ENCODE results near the gene UQCR10.
"Not testable (repeated sequence)": the region's sequence is repeated elsewhere in the genome, so short reads cannot be mapped to it uniquely, and the experiment has no call there.

Gene UQCR10

DNA sequence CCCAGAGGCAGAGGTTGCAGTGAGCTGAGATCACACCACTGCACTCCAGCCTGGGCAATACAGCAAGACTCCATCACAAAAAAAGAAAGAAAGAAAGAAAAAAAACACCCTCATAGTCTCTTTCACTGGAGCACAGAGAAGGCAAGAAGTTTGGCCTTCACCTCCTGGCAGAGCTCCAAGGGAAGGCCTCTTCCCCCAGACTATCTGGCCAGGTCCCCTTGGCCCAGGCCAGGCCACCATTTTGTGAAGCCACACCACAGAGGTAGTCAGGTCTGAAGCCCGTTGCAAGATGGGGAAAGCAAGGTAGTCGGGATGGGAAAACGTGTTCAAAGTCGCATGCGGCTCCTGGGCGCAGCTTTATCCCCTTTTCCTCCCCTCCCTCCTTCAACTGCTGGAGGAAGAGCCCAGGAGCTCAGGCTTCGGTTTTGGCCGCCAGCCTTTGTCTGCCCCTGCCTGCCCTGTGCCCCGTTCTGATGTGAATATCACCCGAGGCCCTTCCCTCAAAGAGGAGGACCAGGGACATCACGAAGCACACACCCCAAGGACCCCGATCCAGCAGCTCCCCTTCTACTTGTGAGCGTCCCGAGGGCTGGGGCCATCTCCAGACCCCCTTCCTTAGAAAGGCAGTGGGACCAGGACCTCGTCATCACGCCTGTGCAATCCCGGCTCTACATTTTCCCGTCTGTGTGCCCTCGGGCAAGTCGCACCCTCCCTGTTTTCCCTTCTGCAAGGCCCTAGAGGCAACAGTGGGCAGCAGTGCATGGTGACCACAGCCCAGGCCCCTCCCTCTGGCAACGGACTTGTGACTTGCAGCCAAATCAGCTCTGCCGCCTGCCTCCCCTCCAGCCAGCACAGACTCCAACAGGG is 29.7 kb upstream of the UQCR10 start:
- DNase-seq, result no peak

DNA sequence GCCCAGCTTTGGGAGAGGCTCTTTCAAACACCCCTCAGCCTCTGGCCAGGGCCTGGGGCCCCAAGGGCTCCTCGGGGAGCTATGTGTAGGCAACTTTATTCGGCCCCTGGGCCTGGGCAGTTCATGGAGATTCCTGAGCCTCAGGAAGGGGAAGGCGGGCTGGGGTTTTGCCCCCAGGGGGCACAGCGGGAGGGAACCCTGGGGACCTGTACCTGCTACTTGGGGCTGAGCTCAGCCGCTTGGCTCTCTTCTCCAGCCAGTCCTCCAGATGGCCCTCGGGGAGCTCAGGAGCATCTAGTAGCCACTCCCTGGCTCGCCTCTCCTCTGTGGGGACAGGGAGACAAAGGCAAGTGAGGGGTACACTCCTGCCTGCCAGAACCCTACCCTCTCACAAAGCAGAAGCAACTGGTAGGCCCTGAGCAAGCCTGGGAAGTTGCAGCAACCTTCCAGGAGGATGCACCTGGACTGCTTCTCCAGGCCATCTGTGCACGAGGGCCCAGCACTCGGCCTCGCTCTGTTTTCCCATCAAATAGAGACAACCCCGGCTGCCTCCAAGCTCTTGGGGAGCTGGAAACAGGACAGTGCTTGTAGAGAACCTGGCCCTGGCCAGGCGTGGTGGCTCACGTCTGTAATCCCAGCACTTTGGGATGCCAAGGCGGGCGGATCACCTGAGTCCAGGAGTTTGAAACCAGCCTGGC is 28.9 kb upstream of the UQCR10 start:
- DNase-seq, result no peak

DNA sequence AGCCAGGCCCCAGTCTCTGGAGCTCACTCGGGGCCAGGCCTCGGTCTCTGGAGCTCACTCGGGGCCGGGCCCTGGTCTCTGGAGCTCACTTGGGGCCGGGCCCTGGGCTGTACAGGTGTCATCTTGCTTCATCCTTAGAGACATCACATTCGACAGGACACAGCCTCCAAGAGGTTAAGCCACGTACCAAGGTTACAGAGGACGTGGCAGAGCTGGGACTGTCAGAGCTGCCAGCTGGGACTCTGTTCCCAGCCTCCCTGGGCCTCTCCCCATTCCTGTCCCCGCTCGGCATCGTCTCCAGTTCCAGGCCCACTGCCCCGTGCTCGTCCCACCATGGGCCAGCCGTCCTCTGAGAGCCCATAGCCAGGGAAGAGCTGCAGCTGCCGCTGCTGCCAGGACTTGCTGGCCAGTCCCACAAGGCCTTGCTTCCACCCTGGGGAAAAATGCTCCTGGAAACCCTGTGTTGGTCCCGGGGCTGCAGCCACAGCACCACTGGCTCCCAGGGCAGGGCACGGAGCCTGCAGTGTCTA is 27.8 kb upstream of the UQCR10 start:
- DNase-seq, result no peak

DNA sequence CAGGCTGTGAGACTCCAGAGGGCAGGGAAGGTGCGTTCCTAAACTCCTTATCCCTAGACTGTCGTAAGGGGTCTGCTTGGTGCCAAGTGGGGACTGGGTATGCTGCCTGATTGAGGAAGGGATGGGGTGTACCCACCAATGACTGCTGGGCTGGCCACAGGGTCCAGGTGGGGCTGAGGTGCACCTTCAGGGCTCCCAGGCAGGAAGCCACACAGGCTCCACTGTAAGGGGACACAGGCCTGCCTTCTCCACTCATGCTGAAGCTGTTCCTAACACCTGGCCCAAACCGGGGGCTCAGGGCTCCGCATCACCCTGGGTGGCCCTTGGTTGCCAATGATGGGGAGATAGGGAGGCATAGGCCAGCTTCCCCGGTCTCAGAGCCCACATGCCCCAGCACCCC is 27.0 kb upstream of the UQCR10 start:
- no peak for DNase-seq

DNA sequence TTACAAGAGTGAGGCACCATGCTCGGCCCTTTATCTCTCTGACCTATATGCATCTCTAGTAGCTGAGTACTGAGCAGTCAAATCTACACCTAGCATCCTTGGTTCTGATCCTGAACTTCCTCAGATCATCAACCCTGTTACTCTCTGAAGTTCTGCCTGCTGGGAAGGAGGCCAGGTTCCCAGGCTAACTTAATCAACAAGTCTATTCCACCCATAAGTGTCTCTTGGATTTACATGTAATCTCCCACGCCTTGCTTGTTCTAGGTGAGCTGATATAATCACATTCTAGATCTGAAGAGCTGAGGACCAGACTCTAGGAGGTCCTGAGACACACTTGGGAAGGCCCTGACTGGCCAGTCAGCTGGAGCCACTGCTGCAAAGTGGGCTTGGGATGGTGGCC is 25.2 kb upstream of the UQCR10 start:
- DNase-seq, result no peak

DNA sequence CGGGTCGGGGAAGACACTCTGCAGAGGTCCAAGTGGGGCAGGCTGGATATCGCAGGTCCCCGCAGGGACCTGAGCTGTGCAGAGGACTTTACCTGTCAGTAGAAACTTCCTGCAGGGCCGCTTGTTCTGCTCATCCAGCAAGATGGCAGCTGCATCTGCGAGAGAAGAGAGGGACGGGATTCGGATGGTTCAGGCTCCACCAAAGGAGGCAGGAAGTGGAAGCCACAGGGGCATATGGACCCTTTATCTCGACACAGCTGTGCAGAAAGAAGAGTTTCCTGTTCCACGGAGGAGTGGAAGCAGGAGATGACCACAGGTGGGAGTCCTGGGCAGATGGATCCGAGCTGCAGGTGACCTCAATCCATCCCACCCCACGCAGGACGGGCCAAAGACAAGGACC is 24.8 kb upstream of the UQCR10 start:
- no peak for DNase-seq

DNA sequence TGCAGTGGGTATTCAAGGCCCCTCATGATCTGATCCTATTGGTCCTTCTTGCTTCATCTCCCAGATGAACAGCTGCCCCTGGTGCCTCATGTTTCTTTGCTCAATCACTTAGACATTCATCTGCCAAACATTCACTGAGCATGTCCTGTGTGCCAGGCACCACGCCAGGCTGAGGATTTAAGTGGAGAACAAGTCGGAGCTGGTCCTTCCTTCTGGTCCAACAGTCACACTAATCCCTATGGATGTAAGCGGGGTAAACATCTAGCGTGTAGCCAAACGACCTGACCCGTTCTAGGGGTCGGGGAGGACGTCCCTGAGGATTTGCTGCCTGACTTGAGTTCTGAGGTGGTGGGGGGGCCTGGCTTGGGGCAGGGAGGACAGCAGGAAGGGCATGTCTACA is 22.3 kb upstream of the UQCR10 start:
- peak in 1 of 2 experiments; percentile 26 for DNase-seq

DNA sequence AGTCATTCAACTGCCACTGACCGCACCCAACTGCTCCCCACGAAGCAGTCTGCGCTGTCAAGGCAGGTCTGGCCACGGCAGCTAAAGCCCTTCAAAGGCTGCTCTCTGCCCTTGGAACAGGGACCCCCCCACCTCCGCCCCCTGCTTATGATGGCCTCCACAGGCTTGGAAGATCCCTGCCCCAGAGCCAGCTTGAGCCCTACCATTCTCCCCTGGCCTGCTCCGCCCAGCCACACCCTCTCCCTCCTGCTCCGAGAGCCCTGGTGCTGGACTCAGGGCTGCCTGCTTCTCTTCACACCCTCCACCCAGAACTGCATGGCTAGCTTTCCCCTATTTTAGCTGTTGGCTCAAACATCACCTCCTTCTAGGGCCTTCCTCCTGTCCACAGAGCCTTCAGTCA is 19.3 kb upstream of the UQCR10 start:
- no peak for DNase-seq

DNA sequence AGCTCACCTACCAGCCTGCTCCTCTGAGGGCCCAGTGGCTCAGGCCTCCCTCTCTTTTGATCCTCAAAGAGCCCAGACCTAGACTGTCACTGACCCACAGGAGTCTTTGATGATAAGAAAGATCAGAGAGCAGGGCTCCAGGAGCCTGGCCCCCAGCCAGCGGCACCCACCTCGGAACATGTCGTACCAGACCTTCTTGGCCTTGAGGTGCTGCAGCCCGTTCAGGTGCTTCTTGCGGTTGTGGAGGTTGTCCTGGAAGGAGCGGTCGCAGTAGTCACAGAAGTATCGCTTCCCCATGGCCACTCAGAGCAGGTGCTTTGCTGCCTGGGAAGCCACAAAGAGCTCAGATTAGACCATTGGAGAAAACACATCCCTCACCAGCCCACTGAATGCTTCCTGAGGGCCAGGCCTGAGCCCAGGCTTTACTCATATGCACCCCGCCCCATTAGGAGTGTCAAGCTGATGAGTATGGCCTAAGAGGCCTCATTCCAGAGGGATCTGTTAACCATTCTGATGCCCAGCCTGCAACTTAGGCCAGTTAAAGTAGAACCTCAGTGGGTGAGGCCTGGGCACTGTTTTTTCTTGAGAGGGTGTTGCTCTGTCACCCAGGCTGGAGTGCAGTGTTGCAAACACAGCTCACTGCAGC is 18.8 kb upstream of the UQCR10 start:
- no peak for DNase-seq

DNA sequence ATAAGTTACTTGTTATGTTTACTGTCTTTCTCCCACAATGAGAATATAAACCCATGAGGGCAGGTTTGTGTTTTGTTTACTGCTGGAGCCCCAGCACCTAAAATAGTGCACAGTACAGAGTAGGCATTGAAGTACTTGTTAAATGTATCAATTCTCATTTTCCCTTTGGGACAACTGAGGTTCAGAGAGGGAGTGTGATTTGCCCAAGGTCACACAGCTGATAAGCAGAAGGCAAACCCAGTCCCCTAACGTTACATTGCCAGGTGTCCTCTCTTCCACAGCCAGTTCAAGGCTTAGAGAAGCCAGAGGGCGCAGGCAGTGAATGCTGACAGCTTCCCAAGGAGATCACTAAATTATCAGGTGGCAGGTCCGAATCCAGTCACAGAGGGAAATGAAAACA is 17.1 kb upstream of the UQCR10 start:
- DNase-seq, result no peak

DNA sequence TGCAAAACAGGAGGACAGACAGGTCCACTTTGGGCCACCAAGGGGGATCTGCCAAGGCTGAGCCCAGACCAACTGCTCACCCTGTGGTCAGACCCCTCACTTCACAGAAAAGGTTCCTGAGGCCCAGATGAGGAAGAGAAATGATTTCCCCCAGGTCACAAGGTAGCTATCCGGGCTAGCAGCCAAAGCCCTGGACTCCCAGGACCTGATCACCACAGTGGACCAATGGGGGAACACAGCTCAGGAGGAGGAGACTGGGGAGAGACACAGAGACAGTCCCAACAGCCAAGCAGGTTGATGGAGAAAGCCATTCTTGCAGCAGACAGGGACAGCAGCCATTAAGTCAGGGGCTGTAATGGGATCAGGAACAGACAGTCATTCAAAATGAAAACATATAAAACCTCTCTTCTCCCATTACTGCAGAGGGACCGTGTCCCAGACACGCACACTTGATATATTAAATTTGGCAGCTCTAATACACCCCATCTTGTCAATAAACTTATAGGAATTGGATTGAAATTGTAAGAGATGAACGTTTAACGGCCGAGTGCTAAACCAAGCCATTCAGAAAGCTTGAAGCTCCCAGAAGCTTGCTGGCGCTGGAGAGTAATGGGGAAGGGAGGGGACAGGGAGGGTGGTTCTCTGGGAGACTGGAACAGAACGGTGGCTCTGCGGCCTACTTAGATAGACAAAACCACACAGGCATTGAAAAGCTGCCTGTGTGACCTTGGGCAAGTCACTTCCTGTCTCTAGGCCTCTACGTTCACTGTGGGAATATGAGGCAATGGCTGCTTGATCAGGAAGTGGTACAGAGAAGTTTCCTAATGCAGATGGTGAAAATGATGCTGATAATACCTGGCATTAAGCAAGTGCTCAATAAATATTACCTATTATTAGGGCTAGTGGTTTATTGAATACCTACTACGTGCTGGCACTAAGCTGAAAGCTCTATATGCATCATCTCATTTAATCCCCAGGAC is 16.3 kb upstream of the UQCR10 start:
- no peak for DNase-seq

DNA sequence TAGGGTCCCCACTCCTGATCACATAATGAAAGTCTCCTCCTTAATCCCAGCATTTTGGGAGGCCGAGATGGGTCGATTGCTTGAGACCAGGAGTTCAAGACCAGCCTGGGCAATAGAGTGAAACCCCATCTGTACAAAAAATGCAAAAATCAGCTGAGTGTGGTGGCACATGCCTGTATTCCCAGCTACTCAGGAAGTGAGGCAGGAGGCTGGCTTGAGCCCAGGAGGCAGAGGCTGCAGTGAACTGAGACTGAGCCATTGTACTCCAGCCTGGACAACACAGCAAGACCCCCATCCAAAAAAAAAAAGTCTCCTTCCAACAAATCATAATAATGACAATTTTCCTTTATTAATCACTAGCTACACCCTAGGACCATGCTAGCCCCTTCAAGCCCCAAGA is 15.5 kb upstream of the UQCR10 start:
- DNase-seq, result no peak

DNA sequence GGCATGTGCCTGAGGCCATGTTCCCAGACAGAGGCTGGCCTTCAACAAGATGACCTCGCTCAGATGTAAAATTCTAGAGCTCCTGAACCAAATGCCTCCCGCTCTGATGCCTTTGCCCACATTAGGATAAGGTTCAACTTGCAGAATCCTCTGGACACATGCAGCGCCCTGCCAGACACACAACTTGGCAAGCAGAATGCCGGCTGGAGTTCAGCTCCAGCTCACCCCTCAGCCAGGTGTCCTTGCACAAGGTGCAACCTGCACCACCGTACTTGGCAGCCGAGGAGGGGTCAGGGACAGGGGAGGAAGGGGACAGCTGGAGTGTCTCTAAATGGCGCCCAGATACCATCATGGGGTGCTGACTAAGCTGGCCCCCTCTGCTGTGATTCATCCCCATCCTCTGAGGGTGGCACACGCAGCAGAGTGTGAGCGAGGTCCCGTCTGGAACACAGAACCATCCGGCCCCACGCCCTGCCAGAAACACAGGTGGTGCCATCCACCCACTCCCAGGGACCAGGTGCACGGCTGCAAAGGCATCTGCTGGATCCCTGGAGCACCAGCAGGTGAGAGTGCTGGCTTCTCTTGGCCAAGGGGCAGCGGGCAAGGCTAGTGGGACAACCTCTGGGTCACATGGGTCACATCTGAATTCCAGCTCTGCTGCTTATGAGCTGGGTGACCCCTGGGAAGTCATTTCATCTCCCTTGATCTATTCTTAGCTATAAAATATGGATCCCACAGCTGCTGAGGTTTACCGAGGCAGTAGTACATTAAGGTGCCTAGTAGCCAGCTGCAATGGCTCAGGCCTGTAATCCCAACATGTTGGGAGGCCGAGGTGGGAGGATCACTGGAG is 13.1 kb upstream of the UQCR10 start:
- DNase-seq, result no peak

DNA sequence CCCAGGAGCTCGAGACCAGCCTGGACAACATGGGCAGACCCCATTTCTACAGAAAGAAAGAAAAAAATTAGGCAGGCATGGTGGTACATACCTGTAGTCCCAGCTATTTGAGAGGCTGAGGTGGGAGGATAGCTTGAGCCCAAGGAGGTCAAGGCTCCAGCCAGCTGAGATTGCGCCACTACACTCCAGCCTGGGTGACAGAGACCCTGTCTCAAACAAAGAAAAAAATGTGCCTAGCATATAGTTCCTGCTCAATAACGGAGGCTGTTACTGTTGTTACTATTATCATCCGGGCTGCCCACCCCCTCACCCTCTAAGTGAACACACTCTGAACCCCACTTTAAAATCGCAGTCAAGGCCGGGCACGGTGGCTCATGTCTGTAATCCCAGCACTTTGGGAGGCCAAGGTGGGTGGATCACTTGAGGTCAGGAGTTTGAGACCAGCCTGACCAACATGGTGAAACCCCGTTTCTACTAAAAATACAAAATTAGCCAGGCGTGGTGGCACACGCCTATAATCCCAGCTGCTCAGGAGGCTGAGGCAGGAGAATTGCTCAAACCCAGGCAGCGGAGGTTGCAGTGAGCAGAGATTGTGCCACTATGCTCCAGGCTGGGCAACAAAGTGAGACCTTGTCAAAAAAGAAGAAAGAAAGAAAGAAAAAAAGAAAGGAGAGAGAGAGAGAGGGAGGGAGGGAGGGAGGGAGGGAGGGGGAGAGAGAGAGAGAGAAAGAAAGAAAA is 12.3 kb upstream of the UQCR10 start:
- DNase-seq, result not testable (repeated sequence)

DNA sequence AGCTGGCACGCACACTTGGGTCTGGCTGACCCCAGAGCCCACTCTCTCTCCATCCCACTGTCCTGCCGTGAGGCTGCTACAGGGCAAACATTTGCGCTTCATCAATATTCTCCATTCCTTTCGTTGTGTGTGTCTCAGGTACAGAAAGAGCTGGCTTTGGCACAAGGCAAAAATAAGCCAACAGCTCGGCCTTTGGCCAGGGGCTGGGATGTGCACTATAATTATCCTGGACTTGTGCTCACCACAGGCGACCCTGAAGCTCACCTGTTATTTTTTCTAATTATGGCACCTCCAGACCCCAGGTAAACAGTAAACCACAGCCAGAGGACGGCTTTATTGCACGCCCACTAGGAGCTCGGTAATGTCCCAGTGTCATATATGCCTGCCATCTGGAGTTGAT is 11.3 kb upstream of the UQCR10 start:
- DNase-seq, result no peak

DNA sequence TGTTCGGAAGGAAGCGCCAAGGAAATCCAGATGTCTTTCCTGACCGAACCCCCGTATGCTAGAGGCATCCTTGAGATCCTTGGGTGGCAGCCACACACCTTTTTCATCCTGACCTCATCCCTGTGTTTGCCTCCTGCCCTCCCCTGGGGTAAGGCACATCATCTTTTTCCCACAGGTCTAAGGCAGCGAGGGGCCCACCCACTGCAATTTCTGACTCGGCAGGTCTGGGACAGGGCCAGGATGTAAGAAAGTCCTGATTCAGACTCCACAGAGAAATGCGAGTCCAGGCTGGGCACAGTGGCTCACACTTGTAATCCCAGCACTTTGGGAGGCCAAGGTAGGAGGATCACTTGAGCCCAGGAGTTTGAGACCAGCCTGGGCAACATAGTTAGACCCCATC is 10.8 kb upstream of the UQCR10 start:
- no peak for DNase-seq

DNA sequence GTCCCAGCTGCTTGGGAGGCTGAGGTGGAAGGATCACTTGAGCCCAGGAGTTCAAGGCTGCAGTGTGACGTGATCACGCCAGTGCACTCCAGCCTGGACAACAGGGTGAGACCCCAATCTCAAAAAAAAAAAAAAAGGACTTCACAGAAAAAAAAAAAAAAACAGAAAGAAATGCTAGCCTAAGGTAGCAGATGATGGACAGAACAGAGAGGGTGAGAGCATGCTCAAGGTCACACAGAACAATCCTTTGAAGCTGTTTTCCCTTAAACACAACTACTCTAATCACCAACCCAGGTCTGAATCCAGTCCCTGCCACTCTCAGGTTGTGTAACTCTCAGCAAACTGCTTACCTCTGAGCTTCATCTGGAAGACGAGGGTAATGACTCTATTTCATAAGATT is 10.1 kb upstream of the UQCR10 start:
- DNase-seq, result no peak

DNA sequence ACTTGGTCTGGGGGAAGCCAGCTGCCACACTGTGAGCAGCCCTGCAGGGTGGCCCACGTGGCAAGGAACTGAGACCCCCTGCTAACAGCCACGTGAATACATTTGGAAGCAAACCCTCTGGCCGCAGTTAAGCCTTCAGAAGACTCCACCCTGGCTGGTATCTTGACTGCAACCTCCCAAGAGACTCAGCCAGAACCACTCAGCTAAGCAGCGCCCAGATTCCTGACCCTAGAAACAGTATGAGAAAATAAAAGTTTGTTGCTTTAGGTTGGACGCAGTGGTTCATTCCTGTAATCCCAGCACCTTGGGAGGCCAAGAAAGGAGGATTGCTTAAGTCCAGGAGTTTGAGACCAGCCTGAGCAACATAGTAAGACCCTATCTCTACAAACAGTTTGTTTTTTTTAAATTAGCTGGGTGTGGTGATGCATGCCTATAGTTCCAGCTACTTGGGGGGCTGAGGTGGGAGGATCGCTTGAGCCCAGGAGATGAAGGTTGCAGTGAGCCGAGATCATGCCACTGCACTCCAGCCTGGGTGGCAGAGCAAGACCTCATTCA is 9.0 kb upstream of the UQCR10 start:
- DNase-seq, result no peak

DNA sequence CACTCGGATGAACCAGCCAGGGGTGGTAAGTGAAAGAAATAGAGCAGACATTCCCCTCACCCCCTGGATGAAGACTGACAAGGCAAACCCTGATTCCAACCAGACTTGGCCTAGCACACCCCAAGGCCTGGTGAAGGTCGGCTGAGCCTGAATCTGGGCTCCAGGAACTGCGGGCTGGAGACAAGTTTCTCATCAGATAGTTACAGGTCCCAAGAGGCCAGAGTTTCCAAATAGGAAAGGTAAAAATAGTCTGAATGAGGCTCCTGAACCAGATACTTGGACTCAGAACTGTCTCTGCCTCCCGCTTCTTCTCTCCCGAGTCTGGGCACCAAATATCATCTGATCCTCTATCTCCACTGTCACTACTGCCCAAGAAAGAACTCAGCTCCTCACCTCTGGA is 8.2 kb upstream of the UQCR10 start:
- no peak for DNase-seq

DNA sequence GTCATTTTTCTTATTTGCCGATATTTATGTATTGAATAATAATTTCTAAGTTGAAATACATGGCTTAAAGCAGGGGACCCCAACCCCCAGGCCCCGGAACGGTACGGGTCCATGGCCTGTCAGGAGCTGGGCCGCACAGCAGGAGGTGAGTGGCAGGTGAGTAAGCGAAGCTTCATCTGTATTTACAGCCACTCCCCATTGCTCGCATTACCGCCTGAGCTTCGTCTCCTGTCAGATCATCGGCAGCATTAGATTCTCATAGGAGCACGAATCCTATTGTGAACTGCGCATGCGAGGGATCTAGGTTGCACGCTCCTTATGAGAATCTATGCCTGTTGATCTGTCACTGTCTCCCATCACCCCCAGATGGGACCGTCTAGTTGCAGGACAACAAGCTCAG is 4.9 kb upstream of the UQCR10 start:
- DNase-seq, result no peak
